Keratinocyte (primary cell): ENCODE results near the gene CHIT1.

Experiments
- CTCF ChIP-seq, 3 experiments: IDR thresholded peaks in 1 of 3; conservative IDR thresholded peaks in 1 of 3; optimal IDR thresholded peaks in 1 of 3; 2 replicates in 2 of 3; 3 replicates in 1 of 3; pipeline versions ENCODE3 to v1.5.1; 2011; ENCODE audit warnings: low read length in 3 of 3, mild to moderate bottlenecking in 3 of 3, moderate library complexity in 2 of 3, control low read depth in 1 of 3, inconsistent platforms in 1 of 3; ENCODE audit not compliant: insufficient read depth in 2 of 3; ENCODE audit errors: extremely low read depth in 1 of 3
- EZH2 ChIP-seq: IDR thresholded peaks from one replicate; pipeline ENCODE4 v1.6.1; 2012; ENCODE audit warnings: inconsistent platforms, mild to moderate bottlenecking, low read length, moderate library complexity

GRCh38 chr1:203177470-203178039, 51.9 kb downstream of the CHIT1 start:
- no peak for TF ChIP-seq EZH2
- TF ChIP-seq CTCF (optimal IDR thresholded peaks at IDR 0.05 in 1 of 3, IDR thresholded peaks at IDR 0.05 in 1 of 3, conservative IDR thresholded peaks at IDR 0.05 in 1 of 3; ENCODE audit: extremely low read depth in 1 of 3, insufficient read depth in 2 of 3, low read length in 3 of 3): no peak
